ENCODE measurements around the gene FOXC1.

Gene FOXC1

DNA sequence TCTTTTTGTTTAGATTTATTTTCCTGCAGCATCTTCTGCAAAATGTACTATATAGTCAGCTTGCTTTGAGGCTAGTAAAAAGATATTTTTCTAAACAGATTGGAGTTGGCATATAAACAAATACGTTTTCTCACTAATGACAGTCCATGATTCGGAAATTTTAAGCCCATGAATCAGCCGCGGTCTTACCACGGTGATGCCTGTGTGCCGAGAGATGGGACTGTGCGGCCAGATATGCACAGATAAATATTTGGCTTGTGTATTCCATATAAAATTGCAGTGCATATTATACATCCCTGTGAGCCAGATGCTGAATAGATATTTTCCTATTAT lies 3.2 kb downstream of the FOXC1 start:
- DNase-seq = no peak

GRCh38 chr6:1613346-1613687 lies 3.6 kb downstream of the FOXC1 start:
- DNase-seq = no peak

DNA sequence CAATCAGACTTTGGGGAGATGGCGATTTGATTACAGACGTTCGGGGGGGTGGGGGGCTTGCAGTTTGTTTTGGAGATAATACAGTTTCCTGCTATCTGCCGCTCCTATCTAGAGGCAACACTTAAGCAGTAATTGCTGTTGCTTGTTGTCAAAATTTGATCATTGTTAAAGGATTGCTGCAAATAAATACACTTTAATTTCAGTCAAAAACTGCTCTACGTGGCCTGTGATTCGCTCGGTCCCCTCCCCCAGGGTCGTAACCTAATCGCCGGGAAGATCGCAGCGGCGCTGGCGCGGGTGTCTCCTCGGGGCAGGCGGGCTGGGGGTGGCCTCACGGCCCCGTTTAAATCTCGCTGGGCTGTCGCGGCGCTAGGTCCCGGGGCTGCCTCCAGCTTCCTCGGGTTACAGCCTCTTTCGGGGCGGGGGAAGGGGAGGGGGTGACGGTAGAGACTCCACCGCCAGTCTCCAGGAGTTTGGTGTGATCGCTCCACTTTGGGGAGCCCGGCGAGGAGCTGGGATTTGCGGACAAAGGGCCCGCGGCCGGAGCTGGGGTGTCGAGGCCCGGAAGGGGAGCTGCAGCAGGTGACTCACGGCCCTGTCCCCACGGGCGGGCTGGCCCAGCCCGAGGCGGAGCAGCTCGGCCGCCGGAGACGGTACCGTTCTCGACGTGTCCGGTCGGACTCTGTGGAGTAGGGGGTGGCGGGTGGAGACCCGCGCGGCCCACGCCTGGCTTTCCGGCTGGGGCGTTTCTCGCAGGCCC lies 4.2 kb downstream of the FOXC1 start:
- no peak for DNase-seq

- no peak for DNase-seq
Measured at GRCh38 chr6:1614448-1615150, 4.9 kb downstream of the FOXC1 start.

DNA sequence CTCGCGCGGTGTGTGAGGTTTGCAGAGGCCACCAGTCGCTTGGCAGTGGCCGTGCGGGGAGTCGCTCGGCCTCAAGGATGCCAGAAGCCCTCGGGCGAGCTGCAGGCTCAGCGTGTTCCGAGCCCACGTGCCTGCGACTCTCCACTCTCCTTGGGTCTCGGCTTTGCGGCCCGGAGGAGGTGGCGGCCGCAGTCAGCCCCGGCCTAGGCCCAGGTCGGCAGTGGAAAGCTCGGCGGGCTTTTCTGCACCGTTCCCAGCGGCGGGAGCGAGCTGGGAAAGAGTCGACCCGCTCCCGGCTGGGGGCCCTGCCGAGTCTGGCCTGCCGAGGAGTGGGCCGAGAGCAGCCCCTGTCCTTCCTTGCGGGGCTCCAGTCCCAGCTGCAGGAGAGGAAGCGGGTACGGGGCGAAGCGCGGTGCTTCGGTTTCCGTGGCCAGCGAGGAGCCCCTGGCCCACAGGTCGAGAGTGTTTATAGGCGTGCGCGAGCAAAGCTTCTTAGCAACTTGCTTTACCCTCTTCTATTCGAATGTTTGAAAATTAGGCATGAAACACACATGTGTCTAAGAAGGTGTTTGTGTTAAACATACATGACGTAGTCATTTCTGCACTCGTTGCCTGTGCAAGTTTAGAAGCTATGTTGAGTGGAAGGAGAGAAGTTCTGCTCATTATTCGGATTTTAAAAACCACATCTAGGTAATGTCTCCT lies 5.6 kb downstream of the FOXC1 start:
- DNase-seq = no peak

DNA sequence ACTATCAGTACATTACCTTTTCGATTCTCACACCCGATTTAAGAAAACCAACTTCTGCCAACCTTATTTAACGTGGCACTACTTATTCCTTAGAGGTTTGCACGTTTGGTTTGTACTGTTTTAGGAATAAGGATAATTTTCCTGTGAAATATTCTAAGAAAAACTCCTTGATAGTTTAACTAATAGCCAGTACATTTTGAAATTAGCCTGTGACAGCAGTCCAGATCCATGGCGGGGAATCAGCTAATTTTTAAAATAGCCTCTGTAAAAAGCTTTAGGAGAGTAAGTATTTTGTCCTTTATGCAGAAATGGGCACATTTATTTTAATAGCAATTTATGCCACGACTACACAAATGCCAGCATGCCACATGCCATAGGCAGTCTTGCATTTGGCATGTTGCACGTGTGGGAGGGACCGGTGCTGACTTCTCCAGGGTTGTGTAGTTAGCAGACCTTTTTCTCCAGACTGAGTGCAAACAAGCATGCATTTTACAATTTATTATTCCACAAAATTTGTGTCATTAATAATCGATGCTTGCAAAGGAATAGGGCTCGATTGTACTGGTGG lies 6.2 kb downstream of the FOXC1 start:
- DNase-seq = no peak

- no peak for DNase-seq
Measured at GRCh38 chr6:1616701-1617463, 7.2 kb downstream of the FOXC1 start.

GRCh38 chr6:1617466-1618310 lies 8.0 kb downstream of the FOXC1 start:
- DNase-seq = no peak

DNA sequence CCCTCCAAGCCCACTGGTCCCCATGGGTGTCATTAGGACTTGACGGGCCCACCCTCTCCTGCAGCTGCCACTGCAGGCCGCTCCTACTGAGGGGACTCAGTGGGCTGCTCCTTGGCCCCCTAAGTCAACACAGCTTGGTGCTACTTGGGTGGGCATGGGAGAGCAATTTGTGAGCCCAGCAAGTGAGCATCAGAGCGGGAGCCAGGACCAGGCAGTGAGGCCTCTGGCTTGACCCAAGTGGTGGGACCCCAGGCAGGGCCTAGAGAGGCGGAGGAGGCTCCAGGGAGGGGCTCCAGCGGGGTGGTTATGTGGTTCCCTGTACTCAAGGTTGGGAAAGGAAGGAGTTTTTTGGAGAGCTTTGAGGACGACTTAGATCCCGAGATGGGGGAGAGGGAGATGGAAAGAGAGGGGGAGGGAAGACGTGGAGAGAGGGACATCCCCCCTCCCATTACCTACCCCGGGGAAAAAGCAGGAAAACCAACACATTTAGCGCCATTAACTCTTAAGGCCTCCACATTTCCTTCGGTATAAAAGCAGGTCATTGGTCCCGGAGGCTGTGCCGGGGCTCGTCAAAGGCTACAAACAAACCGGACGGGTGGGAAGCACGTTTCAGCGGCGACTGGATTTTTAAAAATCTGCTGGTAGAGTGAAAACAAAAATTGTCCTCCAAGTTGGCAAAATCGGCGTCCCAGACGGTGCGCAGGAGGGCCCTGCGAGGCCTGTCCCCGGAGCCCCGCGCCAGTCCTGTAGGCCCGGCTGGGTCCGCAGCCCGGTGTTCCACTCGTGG lies 8.8 kb downstream of the FOXC1 start:
- no peak for DNase-seq

DNA sequence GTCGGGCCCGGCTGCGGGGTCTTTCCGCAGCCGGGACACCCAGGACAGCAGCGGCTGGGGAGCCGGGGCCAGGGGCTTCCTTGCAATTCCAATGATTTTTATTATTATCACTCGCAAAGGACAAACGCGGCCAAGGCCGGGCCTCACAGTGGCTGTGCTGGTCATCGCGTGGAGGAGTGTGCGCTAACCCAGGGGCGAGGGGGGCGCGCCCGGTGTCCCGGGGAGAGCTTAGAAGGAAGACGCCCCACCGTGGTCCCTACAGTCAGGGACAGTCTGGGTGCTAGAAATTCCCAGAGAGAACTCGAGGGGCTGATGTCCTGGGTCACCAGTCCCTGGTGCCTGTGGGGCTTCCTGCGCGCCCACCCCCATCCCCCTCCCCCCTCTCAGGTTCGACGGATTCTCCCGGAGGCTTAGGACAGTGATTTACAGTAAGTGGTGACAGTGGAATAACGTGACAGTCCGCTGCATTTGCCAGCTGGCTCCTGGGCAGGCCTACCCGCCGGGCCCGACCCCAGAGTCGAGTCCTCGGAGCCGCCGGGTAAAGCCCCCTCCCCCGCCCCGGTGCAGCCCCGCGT lies 9.5 kb downstream of the FOXC1 start:
- DNase-seq = no peak

GRCh38 chr6:1619673-1620503 lies 10.2 kb downstream of the FOXC1 start:
- DNase-seq = no peak

DNA sequence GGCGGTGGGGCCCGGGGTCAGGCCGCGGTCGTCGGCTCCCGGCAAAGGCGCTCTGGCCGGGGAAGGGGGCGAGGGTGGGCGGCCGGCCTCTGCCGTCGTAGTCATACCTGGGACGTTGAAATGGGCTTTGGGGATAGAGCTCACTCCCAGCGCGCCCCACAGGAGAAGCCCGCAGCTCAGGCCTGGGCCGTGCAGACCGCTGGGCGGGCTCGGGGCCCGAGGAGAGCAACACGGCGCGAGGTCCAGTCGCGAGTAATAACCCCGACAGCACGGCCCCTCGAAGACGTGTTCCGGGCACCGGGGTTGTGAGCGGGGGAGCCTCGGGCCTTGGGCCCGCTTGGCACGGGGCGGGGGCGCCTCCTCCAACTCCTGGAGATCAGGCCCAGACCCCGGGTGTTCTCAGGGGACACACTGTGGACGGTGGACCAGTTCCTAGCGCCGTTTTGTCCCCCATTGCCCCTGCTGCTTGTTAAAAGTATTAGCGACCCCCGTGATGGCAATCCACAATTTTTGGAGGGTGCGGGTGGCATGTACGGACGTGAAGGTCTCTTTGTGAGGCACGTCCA lies 10.9 kb downstream of the FOXC1 start:
- no peak for DNase-seq

DNA sequence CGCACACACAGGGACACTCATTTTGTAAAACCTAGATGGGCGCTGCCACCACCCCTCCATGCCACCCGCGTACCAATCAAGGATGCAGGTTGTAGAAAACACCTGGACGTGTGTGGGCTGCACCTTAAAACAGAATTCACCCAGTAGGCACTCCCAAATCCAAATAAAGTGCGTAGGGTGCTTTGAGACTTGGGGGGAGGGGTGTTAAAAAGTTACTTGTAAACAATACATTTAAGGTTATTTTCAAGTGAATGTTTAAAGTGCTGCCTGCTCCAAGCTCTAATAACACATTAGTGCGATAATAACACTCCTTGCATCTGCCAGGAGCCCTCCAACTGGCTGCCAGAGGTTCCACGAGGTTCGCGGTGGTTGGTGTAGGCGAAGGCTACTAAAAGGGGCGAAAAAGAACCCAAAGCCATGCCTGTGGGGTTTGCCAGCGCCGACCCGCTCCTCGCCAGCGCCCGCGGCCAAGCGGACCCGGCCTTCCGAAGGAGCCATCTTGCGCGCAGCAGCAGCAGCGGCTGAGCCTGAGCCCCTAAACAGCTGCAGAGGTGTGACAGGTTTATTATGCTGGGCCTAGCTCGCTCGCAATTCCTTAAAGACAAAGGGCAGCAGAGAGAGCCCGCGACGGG lies 11.5 kb downstream of the FOXC1 start:
- DNase-seq = no peak

GRCh38 chr6:1622220-1622850 lies 12.6 kb downstream of the FOXC1 start:
- DNase-seq = no peak

DNA sequence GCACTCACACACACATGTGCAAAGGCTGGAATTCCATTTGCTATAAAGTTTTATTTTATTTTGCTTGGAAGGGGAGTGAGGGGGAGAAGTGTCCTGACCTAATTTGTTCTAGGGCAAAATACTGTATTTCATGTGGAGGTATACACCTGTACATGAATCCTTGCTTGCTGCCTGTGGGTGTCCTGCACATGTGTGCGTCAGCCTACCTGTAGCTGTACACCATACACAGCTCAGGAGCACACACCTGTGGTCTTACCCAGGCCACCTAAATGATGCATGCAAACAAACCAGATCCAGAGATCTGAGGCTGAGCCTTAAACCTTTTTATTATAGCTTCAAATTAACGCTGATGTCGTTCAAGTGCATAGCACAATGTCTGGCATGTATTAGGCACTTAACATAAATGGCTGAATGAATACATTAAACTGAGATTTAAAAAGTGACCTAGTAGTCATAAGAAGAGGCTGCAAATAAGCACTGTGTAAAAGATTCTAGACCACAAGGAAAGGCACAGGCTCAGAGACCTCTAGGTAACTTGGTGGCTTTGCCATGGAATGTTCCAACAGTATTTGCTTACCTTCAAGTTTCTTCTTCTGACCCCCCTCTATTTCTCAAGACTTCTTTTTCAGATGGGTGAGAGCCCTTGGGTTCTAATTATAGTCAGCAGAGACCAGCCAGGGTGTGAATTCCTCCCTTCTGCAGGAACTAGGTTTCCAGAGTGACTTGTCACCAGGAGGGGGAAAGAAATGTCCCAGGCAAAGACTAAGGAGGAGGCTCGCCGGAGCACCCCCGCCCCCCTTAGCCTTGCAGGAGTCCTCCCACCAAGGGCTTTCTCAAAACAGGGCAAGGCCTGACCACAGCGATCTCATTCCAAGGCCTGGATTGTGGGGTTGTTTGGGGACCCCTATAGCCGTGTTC lies 13.4 kb downstream of the FOXC1 start:
- DNase-seq = no peak

- DNase-seq = no peak
Measured at GRCh38 chr6:1623769-1624057, 14.0 kb downstream of the FOXC1 start.

DNA sequence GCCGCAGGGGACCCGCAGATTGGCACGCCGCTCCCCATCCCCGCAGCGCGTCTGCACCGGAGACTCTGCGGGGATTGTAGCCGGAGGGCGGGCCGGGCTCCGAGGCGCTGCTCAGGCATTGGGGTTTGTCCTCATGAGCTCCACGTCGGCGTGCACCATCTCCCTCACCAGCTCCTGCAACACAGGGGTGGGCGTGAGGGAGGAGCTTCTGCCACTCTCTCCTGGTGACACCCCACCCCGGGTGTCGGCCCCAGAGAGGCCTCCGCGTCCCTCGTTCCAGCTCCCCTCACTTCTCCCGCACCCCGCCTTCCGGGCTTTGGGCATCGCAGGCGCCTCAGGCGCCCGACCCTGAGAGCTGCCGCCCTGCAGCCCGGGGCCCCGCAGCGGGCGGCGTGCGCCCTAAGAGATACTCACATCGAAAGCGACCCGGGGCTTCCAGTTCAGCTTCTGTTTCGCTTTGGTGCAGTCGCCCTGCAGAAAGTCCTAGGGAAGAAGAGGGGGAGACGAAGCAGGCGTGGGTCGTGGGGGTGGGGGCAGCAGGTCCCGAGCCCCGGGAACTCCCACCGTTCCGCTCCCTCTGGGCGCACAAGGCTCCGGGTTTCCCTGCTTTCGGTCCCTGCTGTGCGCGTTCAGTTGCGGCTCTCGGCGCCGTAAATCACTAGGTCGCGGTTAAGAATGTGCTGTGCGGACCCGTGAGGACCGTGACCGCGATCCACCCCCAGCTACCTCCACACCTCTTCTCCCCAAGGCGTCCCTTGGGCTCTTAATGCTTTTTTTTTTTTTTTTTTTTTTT lies 14.5 kb downstream of the FOXC1 start:
- DNase-seq = no peak
